C4-2B (cell line): Measurements from ENCODE around the gene MBD3L2B.

Source experiments
- H3K27ac ChIP-seq: fragments of 450-650 bp; 2 replicates; pipeline ENCODE4 v1.5.1; 2017
- ZFX ChIP-seq: fragments of 450-650 bp; IDR thresholded peaks from 2 replicates; pipeline ENCODE4 v1.6.1; 2017
- TF ChIP-seq, protein P1 (sequence below): fragments of 450-650 bp; conservative IDR thresholded peaks from 2 replicates; pipeline ENCODE4 v1.5.1; 2017; ENCODE audit warnings: mild to moderate bottlenecking

Gene MBD3L2B

DNA sequence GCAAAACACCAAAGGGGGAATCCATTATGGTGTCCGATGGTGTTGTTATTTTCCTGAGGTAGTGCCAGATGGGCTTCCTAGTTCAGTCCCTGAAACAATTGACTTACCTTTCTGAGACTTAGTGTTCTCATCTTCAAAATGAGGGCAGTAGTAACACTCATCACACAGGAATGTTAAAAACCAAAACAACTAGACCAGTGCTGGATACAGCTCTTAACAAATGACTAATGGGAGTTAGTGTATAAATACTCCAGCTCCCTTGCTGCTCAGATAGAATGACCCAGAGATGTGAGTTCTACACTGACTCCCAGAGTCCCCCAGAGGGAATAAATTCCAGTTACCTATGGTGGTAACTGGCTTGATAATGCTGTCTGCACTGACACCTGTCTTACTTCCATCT lies 49.9 kb downstream of the MBD3L2B start:
- no peak overlapping the region for H3K27ac ChIP-seq
- no peak for TF ChIP-seq ZFX
- TF ChIP-seq, protein P1, sequence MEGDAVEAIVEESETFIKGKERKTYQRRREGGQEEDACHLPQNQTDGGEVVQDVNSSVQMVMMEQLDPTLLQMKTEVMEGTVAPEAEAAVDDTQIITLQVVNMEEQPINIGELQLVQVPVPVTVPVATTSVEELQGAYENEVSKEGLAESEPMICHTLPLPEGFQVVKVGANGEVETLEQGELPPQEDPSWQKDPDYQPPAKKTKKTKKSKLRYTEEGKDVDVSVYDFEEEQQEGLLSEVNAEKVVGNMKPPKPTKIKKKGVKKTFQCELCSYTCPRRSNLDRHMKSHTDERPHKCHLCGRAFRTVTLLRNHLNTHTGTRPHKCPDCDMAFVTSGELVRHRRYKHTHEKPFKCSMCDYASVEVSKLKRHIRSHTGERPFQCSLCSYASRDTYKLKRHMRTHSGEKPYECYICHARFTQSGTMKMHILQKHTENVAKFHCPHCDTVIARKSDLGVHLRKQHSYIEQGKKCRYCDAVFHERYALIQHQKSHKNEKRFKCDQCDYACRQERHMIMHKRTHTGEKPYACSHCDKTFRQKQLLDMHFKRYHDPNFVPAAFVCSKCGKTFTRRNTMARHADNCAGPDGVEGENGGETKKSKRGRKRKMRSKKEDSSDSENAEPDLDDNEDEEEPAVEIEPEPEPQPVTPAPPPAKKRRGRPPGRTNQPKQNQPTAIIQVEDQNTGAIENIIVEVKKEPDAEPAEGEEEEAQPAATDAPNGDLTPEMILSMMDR: no peak

DNA sequence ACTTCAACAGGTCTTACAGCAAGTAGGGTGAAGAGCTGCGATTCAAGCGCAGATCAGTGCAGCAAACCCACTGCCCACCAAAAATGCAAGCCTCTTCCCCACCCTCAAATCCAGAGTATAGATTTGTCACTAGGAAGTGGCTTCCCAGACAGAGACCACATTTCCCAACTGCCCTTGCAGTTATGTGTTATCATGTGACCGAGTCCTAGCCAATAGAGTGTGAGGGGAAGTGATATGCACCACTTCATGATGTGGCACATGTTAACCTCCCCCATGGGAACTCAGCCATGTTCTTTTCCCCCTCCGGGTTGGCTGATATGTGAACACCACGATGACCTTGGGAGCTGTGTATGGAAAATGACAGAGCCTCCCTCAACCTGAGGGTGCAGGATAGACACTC lies 50.8 kb downstream of the MBD3L2B start:
- TF ChIP-seq, protein P1: no peak
- TF ChIP-seq ZFX: no peak
- no peak overlapping the region for H3K27ac ChIP-seq

- TF ChIP-seq ZFX: no peak
- TF ChIP-seq, protein P1: no peak
- no peak overlapping the region for H3K27ac ChIP-seq
Measured at GRCh38 chr19:6970021-6970420, 51.2 kb downstream of the MBD3L2B start.

- H3K27ac ChIP-seq: no peak overlapping the region
- TF ChIP-seq ZFX: no peak
- TF ChIP-seq, protein P1: no peak
Measured at GRCh38 chr19:6969490-6969889, 51.7 kb downstream of the MBD3L2B start.
